GM23248 (cell line): ENCODE results near the gene CAMP. TPM values are rescaled to one million over a fixed set of nuclear protein-coding genes. Genes with fewer than 3 reads are reported as not detected.

ENCODE experiments used
- DNase-seq: peaks from one replicate; pipeline ENCODE4 v3.0.0-alpha.2; 2015
- H2AFZ ChIP-seq: fragments of 200-600 bp; sonication (generic); 2 replicates; pipeline ENCODE4 v1.6.1; 2016; ENCODE audit warnings: antibody characterized with exemption
- H3F3A ChIP-seq: fragments of 200-600 bp; sonication (generic); 2 replicates; pipeline ENCODE4 v1.6.1; 2016; ENCODE audit warnings: mild to moderate bottlenecking, antibody characterized with exemption, mixed run types; ENCODE audit not compliant: insufficient read depth
- H3K27ac ChIP-seq: fragments of 200-600 bp; sonication (generic); 2 replicates; pipeline ENCODE4 v1.5.1; 2016; ENCODE audit warnings: mild to moderate bottlenecking
- H3K27me3 ChIP-seq: fragments of 200-600 bp; sonication (generic); replicated peaks from 2 replicates; pipeline ENCODE4 v1.6.1; 2016; ENCODE audit warnings: mild to moderate bottlenecking; ENCODE audit not compliant: insufficient read depth
- H3K36me3 ChIP-seq: fragments of 200-600 bp; sonication (generic); 2 replicates; pipeline ENCODE4 v1.6.1; 2016; ENCODE audit warnings: low read depth, mild to moderate bottlenecking
- H3K4me1 ChIP-seq: fragments of 200-600 bp; sonication (generic); 2 replicates; pipeline ENCODE4 v1.6.1; 2016; ENCODE audit warnings: mild to moderate bottlenecking; ENCODE audit not compliant: insufficient read depth
- H3K4me2 ChIP-seq: fragments of 200-600 bp; sonication (generic); one replicate; pipeline ENCODE4 v1.6.1; 2016; ENCODE audit warnings: mild to moderate bottlenecking; ENCODE audit not compliant: unreplicated experiment
- H3K4me3 ChIP-seq: fragments of 200-600 bp; sonication (generic); 2 replicates; pipeline ENCODE4 v1.5.1; 2016; ENCODE audit warnings: mild to moderate bottlenecking
- H3K79me2 ChIP-seq: fragments of 200-600 bp; sonication (generic); 2 replicates; pipeline ENCODE4 v1.6.1; 2016; ENCODE audit warnings: mild to moderate bottlenecking; ENCODE audit not compliant: insufficient read depth
- H3K9ac ChIP-seq: fragments of 200-600 bp; sonication (generic); 2 replicates; pipeline ENCODE4 v1.6.1; 2016; ENCODE audit warnings: mild to moderate bottlenecking
- H3K9me2 ChIP-seq: fragments of 200-600 bp; sonication (generic); 2 replicates; pipeline ENCODE4 v1.6.1; 2016; ENCODE audit warnings: mixed run types, mild to moderate bottlenecking, moderate library complexity; ENCODE audit not compliant: insufficient read depth
- H3K9me3 ChIP-seq: fragments of 200-600 bp; sonication (generic); one replicate; pipeline ENCODE4 v1.6.1; 2017; ENCODE audit warnings: low read depth
- H4K20me1 ChIP-seq: fragments of 200-600 bp; sonication (generic); 2 replicates; pipeline ENCODE4 v1.6.0; 2016; ENCODE audit not compliant: insufficient read depth
- EZH2 ChIP-seq: fragments of 200-600 bp; sonication (generic); IDR thresholded peaks from 2 replicates; pipeline ENCODE4 v1.6.1; 2018; ENCODE audit warnings: antibody characterized with exemption, mild to moderate bottlenecking; ENCODE audit not compliant: insufficient read depth, poor library complexity, severe bottlenecking
- EZH2phosphoT487 ChIP-seq: fragments of 200-600 bp; sonication (generic); IDR thresholded peaks from 2 replicates; pipeline ENCODE4 v1.6.1; 2018; ENCODE audit warnings: antibody characterized with exemption, moderate library complexity, mild to moderate bottlenecking, low read depth; ENCODE audit not compliant: insufficient read depth
- WGBS, 2 experiments: methylation state at CpG; one replicate each; pipeline ENCODE4 v1.1.6; 2015 to 2017; ENCODE audit warnings: low lambda C conversion rate in 2 of 2, low coverage in 1 of 2; ENCODE audit errors: missing lambda C conversion rate in 2 of 2; 5-methylcytosine and 5-hydroxymethylcytosine counted together
- in situ Hi-C: fragments of 300-500 bp; cut with MboI; formaldehyde crosslinking; loops from 2 replicates; pipeline ENCODE4 v1.15.0; 2020
- polyA plus RNA-seq: library from polyadenylated mRNA; unstranded; fragments of >200 nt; fragmentation: Nextera tagmentation; extraction: Ambion mirVana; gene quantifications from 2 replicates; pipeline ENCODE4 v1.2.1, GENCODE V29; 2016
- total RNA-seq: library from RNA; depleted of rRNA; stranded (reverse); fragments of >200 nt; shearing (Covaris generic); gene quantifications from 2 replicates; pipeline ENCODE4 v1.2.3, GENCODE V29; 2014

CAMP gene
- total and polyA plus RNA-seq, 2 experiments from 2014 or later, result not detected

DNA sequence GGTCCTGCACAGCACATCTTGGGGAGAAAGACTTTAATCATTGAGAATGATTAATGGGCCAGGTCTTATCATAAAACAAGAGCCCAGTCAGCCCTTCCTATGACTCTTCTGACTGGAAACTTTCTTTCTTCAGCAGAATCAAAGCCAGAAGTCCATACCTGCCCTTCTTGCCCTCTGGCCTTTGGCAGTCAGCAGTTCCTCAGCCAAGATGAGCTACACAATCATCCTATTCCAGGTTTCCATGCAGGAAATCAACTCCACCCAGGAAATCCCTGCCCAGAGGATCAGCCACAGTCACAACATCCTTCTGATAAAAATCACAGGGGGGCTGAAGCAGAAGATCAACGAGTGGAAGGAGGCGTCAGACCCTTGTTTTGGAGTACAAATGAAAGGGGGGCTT lies 44.5 kb downstream of the CAMP start:
- H3K27ac ChIP-seq, result no peak overlapping the region
- no peaks in the 10 kb centered on the region for H3F3A ChIP-seq
- no peak overlapping the region for H2AFZ ChIP-seq
- H3K4me1 ChIP-seq, result no peaks in the 10 kb centered on the region
- H3K36me3 ChIP-seq, result no peaks in the 10 kb centered on the region
- H3K9me3 ChIP-seq, result no peaks in the 10 kb centered on the region
- H3K4me3 ChIP-seq, result no peak overlapping the region
- in situ Hi-C loops, result no loop called here
- TF ChIP-seq EZH2phosphoT487 (no peak), EZH2 (no peak)
- no peak overlapping the region for H3K9ac ChIP-seq
- H3K9me2 ChIP-seq, result no peaks in the 10 kb centered on the region
- H4K20me1 ChIP-seq, result no peaks in the 10 kb centered on the region
- H3K79me2 ChIP-seq, result no peaks in the 10 kb centered on the region
- DNase-seq, result no peak
- H3K4me2 ChIP-seq, result no peak overlapping the region
- no peaks in the 10 kb centered on the region for H3K27me3 ChIP-seq
- 64 to 76% methylated on average over 2 of the region's 2 CpGs for WGBS, 2 experiments

DNA sequence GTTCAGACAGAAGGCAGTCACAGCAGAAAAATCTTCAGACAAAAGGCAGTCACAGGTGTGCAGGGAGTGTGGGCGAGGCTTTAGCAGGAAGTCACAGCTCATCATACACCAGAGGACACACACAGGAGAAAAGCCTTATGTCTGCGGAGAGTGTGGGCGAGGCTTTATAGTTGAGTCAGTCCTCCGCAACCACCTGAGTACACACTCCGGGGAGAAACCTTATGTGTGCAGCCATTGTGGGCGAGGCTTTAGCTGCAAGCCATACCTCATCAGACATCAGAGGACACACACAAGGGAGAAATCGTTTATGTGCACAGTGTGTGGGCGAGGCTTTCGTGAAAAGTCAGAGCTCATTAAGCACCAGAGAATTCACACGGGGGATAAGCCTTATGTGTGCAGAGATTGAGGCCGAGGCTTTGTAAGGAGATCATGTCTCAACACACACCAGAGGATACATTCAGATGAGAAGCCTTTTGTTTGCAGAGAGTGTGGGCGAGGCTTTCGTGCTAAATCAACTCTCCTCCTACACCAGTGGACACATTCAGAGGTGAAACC lies 45.2 kb downstream of the CAMP start:
- no peak for TF ChIP-seq EZH2
- TF ChIP-seq EZH2phosphoT487, result no peak
- no peaks in the 10 kb centered on the region for H3K36me3 ChIP-seq
- H3K79me2 ChIP-seq, result no peaks in the 10 kb centered on the region
- H3K9me2 ChIP-seq, result no peaks in the 10 kb centered on the region
- no peak overlapping the region for H3K27ac ChIP-seq
- no peak for DNase-seq
- no peaks in the 10 kb centered on the region for H3F3A ChIP-seq
- no peak overlapping the region for H3K9ac ChIP-seq
- in situ Hi-C loops, result no loop called here
- H2AFZ ChIP-seq, result no peak overlapping the region
- H3K4me1 ChIP-seq, result no peaks in the 10 kb centered on the region
- no peak overlapping the region for H3K4me3 ChIP-seq
- 86% methylated on average over 13 of the region's 13 CpGs for WGBS, 2 experiments
- no peak overlapping the region for H3K4me2 ChIP-seq
- no peaks in the 10 kb centered on the region for H3K9me3 ChIP-seq
- H4K20me1 ChIP-seq, result no peaks in the 10 kb centered on the region
- H3K27me3 ChIP-seq, result no peaks in the 10 kb centered on the region

DNA sequence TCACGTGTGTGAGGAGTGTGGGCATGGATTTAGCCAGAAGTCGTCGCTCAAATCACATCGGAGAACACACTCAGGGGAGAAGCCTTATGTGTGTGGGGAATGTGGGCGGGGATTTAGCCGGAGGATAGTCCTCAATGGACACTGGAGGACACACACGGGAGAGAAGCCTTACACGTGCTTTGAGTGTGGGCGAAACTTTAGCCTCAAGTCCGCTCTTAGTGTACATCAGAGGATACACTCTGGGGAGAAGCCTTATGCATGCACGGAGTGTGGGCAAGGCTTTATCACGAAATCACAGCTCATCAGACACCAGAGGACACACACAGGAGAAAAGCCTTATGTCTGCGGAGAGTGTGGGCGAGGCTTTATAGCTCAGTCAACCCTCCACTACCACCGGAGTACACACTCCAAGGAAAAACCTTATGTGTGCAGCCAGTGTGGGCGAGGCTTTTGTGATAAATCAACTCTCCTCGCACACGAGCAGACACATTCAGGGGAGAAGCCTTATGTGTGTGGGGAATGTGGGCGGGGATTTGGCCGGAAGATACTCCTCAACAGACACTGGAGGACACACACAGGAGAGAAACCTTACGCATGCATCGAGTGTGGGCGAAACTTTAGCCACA lies 45.8 kb downstream of the CAMP start:
- 80 to 81% methylated on average over 21 to 23 of the region's 23 CpGs for WGBS, 2 experiments
- in situ Hi-C loops, result no loop called here
- H3K9me2 ChIP-seq, result no peaks in the 10 kb centered on the region
- no peak overlapping the region for H2AFZ ChIP-seq
- no peak for DNase-seq
- no peak overlapping the region for H3K9ac ChIP-seq
- no peak overlapping the region for H3K27ac ChIP-seq
- no peaks in the 10 kb centered on the region for H4K20me1 ChIP-seq
- TF ChIP-seq EZH2, result no peak
- no peak for TF ChIP-seq EZH2phosphoT487
- H3K4me3 ChIP-seq, result no peak overlapping the region
- no peaks in the 10 kb centered on the region for H3K27me3 ChIP-seq
- no peaks in the 10 kb centered on the region for H3K79me2 ChIP-seq
- no peaks in the 10 kb centered on the region for H3K4me1 ChIP-seq
- H3K36me3 ChIP-seq, result no peaks in the 10 kb centered on the region
- no peaks in the 10 kb centered on the region for H3F3A ChIP-seq
- H3K4me2 ChIP-seq, result no peak overlapping the region
- no peaks in the 10 kb centered on the region for H3K9me3 ChIP-seq

DNA sequence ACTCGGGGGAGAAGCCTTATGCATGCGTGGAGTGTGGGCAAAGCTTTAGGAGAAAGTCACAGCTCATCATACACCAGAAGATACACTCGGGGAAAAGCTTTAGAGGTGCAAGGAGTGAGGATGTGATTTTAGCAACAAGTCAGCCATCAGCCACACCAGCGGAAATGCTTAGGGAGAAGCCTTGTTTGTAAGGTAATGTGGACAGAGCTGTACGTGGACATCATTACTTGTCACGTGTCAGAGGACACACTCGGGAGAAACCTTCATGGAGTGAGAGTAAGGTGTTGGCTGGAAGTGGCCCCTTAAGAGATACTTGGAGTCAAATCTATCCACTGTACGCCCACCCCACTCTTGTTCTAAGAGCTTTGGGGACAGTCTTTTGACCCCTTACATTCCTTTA lies 46.3 kb downstream of the CAMP start:
- Histone ChIP-seq H3F3A (no peaks in the 10 kb centered on the region), H3K27me3 (no peaks in the 10 kb centered on the region), H3K9ac (no peak overlapping the region), H3K4me3 (no peak overlapping the region), H4K20me1 (no peaks in the 10 kb centered on the region), H3K36me3 (no peaks in the 10 kb centered on the region), H3K4me2 (no peak overlapping the region), H2AFZ (no peak overlapping the region), H3K9me3 (no peaks in the 10 kb centered on the region), H3K9me2 (no peaks in the 10 kb centered on the region), H3K79me2 (no peaks in the 10 kb centered on the region), H3K27ac (no peak overlapping the region), H3K4me1 (no peaks in the 10 kb centered on the region)
- no peak for DNase-seq
- TF ChIP-seq EZH2phosphoT487 (no peak), EZH2 (no peak)
- WGBS, 2 experiments, result 81 to 82% methylated on average over 8 of the region's 8 CpGs
- in situ Hi-C loops, result no loop called here
